ENCODE results near the gene RPAP2. TPM values are rescaled to one million over a fixed set of nuclear protein-coding genes. Genes with fewer than 3 reads are reported as not detected.
"Not testable (repeated sequence)": the region's sequence is repeated elsewhere in the genome, so short reads cannot be mapped to it uniquely, and the experiment has no call there.

The RPAP2 gene
- total RNA-seq, 4 donors from 2014 or later = 5.8 to 13.0 (median 10.3) TPM

DNA sequence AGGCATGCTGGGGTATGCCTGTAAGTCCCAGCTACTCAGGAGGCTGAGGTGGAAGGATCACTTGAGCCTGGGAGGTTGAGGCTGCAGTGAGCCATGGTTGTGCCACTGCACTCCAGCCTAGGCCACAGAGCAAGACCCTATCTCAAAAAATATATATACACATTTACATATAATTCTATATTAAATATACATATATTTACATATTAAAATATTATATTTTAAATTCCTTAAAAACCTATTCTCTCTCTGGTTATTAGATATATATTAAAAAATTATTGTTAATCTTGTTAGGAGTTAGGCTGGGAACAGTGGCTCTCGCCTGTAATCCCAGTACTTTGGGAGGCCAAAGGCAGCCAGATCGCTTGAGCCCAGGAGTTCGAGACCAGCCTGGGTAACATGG lies 22.8 kb upstream of the RPAP2 start:
- TF ChIP-seq, protein P1, sequence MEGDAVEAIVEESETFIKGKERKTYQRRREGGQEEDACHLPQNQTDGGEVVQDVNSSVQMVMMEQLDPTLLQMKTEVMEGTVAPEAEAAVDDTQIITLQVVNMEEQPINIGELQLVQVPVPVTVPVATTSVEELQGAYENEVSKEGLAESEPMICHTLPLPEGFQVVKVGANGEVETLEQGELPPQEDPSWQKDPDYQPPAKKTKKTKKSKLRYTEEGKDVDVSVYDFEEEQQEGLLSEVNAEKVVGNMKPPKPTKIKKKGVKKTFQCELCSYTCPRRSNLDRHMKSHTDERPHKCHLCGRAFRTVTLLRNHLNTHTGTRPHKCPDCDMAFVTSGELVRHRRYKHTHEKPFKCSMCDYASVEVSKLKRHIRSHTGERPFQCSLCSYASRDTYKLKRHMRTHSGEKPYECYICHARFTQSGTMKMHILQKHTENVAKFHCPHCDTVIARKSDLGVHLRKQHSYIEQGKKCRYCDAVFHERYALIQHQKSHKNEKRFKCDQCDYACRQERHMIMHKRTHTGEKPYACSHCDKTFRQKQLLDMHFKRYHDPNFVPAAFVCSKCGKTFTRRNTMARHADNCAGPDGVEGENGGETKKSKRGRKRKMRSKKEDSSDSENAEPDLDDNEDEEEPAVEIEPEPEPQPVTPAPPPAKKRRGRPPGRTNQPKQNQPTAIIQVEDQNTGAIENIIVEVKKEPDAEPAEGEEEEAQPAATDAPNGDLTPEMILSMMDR (IDR thresholded peaks at IDR 0.05) = no peak
- no peak for TF ChIP-seq POLR2A (IDR thresholded peaks at IDR 0.05)
- Histone ChIP-seq H3K27me3 (no peaks in the 10 kb centered on the region), H3K36me3 (peaks cover 0 to 27% (median 0%) of the 10 kb centered on the region in 3 donors), H3K9me3 (no peaks in the 10 kb centered on the region), H3K4me3 (no peak overlapping the region), H3K27ac (no peak overlapping the region), H3K4me1 (no peaks in the 10 kb centered on the region)
- DNase-seq = no peak

DNA sequence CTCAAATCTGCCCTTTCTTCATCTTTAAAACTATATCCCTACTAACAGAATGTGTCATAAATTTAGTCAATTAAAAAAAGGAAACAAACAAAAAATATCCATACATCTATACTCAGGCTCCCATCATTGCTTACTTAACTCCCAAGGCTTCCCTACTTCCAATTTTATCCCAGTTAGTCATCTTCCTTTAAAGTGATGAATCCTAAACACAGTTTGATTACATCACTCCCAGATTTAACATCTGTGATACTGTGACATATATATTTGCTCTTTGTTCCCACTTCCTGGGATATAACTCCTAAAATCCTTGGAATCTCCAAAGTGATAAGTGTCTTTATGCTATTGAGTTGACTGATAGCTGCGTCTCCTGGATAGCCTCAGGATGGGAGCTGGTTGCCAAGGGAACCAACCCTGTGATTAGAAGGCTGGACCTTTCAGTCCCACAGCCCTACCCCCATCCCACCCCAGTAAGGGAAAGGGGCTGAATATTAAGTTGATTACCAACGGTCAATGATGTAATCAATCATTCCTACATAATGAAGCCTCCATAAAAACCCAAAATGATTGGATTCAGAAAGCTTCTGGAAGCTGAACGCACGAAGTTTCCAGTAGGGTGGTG lies 21.6 kb upstream of the RPAP2 start:
- no peaks in the 10 kb centered on the region for H3K27me3 ChIP-seq
- no peaks in the 10 kb centered on the region for H3K4me1 ChIP-seq
- no peak for DNase-seq
- peaks cover 0 to 15% (median 0%) of the 10 kb centered on the region in 3 donors for H3K36me3 ChIP-seq
- no peaks in the 10 kb centered on the region for H3K9me3 ChIP-seq
- no peak for TF ChIP-seq POLR2A (IDR thresholded peaks at IDR 0.05)
- H3K4me3 ChIP-seq = no peak overlapping the region
- no peak overlapping the region for H3K27ac ChIP-seq

DNA sequence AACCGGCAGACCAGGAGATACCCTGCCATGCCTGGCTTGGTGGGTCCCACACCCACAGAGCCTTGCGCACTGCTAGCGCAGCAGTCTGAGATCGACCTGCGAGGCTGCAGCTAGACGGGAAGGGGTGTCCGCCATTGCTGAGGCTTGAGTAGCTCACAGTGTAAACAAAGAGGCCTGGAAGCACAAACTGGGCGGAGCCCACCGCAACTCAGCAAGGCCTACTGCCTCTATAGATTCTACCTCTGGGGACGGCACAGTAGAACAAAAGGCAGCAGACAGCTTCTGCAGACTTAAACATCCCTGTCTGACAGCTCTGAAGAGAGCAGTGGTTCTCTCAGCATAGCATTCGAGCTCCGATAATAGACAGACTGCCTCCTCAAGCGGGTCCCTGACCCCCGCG lies 19.1 kb upstream of the RPAP2 start:
- peaks cover 0 to 14% (median 0%) of the 10 kb centered on the region in 3 donors for H3K36me3 ChIP-seq
- not testable (repeated sequence) for H3K9me3 ChIP-seq, H3K27me3 ChIP-seq, H3K4me3 ChIP-seq, H3K27ac ChIP-seq, H3K4me1 ChIP-seq, DNase-seq

DNA sequence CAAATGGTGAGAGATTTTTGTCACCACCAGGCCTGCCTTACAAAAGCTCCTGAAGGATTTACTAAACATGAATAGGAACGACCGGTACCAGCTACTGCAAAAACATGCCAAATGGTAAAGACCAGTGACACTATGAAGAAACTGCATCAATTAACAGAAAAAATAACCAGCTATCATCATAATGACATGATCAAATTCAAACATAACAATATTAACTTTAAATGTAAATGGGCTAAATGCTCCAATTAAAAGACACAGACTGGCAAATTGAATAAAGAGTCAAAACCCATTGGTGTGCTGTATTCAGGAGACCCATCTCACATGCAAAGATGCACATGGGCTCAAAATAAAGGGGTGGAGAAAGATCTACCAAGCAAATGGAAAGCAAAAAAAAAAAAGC lies 17.4 kb upstream of the RPAP2 start:
- peaks cover 0 to 22% (median 0%) of the 10 kb centered on the region in 3 donors for H3K36me3 ChIP-seq
- H3K9me3 ChIP-seq = not testable (repeated sequence)

DNA sequence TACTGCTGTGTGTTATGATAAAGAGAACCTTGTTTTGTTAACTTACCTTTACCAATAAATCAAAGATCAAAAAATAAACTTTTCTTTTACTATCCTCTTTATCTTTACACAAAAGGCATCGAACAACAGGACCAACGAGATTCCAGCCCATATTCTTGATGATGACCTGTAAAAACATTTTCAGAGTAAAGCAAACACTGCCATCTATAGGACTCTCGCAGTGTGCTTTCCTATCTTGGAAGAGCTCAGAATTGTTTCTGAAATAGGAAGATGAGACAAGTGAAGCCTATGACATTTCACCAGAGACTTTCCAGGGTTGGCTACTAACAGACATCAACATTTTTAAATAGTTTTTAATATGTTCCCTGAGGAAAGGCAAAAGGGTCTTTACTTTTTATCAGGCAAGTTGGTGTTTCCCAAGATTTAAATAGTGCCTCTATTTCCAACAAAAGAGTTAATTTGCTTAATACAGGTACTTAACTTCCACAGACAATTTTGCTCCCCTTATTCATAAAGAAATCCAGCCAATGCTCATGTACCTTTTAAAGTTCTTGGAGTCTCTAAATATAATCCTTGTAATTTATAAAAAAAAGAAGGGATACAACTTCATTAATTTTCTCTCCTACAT lies 7.4 kb upstream of the RPAP2 start:
- TF ChIP-seq POLR2A (IDR thresholded peaks at IDR 0.05) = no peak
- TF ChIP-seq, protein P1 (IDR thresholded peaks at IDR 0.05) = peak in 4 of 6 experiments; percentile 48 to 67 (median 63)
- no peaks in the 10 kb centered on the region for H3K4me1 ChIP-seq
- no peak for DNase-seq
- no peak overlapping the region for H3K4me3 ChIP-seq
- H3K9me3 ChIP-seq = no peaks in the 10 kb centered on the region
- peaks cover 0 to 12% (median 0%) of the 10 kb centered on the region in 3 donors for H3K36me3 ChIP-seq
- H3K27me3 ChIP-seq = no peaks in the 10 kb centered on the region
- H3K27ac ChIP-seq = no peak overlapping the region

More for the DNA sequence above, 17.4 kb upstream of the RPAP2 start:
- not testable (repeated sequence) for H3K4me1 ChIP-seq, H3K27ac ChIP-seq, H3K4me3 ChIP-seq, H3K27me3 ChIP-seq, DNase-seq

DNA sequence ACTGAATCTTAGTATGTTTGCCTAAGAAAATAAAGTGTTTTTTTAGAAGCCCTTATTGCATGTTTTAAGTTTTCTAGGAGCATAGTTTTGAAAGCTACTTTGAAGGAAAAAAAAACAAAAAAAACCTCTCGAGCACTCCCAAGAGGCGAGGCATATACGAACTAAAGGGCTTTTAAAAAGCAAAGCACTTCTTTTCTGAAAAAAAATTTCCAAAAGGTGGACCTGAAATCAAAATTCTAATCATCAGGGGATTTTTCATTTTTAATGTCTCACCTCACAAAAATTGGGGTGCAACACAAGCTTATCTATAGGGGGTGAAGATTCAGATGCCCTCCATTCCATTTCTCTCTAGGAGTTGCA lies 666 bp upstream of the RPAP2 start:
- Histone ChIP-seq H3K4me3 (peak overlapping the region; percentile 64 to 95 (median 74)), H3K9me3 (no peaks in the 10 kb centered on the region), H3K27ac (peak overlapping the region; percentile 89 to 93 (median 90)), H3K27me3 (no peaks in the 10 kb centered on the region), H3K4me1 (peaks cover 0 to 13% (median 2%) of the 10 kb centered on the region in 4 donors), H3K36me3 (no peaks in the 10 kb centered on the region)
- TF ChIP-seq, protein P1 (IDR thresholded peaks at IDR 0.05) = no peak
- no peak for TF ChIP-seq POLR2A (IDR thresholded peaks at IDR 0.05)
- no peak for DNase-seq

DNA sequence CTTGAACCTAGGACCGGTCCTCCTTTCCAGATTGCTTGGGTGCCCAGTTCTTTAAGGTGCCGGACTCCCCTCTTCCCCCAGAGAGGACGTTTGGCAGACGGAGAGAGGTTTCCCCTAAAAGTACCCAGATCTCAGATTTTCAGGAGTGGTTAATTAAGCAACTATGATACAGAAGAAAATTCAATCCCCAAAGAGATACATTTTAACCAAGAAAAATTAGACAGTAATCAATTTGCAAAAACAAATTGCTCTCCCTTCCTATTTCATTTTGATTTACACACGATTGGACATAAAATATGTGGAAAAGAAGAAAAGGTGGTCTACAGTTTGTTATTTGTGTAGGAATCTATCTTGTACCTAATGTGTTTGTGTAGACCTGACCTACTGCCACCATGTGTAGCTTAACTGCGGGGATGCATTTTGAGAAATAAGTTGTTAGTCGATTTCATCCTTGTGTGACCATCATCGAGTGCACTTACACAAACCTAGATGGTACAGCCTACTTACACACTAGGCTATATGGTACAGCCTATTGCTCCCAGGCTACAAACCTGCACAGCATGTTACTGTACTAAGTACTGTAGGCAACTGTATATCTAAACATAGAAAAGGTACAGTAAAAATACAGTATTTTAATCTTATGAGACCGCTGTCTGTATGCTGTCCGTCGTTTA lies 755 bp downstream of the RPAP2 start:
- Histone ChIP-seq H3K27me3 (no peaks in the 10 kb centered on the region), H3K9me3 (no peaks in the 10 kb centered on the region), H3K4me3 (peak overlapping the region; percentile 64 to 95 (median 74)), H3K27ac (peak overlapping the region; percentile 89 to 93 (median 90)), H3K4me1 (peaks cover 0 to 13% (median 2%) of the 10 kb centered on the region in 4 donors), H3K36me3 (peaks cover 0 to 4% (median 0%) of the 10 kb centered on the region in 3 donors)
- no peak for DNase-seq
- TF ChIP-seq, protein P1 (IDR thresholded peaks at IDR 0.05) = no peak
- TF ChIP-seq POLR2A (IDR thresholded peaks at IDR 0.05) = no peak

Data from Peyer's patch (tissue), 4 donors.